Epithelial cell of prostate (primary cell): ENCODE data around the gene IRAK1.

Source experiments
- DNase-seq: peaks from one replicate; pipeline ENCODE4 v3.0.0-alpha.2; 2011; ENCODE audit warnings: low read depth, low spot score
- H3K27ac ChIP-seq: fragments of 450-650 bp; 2 replicates; pipeline ENCODE4 v1.5.1; 2017; ENCODE audit warnings: mild to moderate bottlenecking

IRAK1 gene

DNA sequence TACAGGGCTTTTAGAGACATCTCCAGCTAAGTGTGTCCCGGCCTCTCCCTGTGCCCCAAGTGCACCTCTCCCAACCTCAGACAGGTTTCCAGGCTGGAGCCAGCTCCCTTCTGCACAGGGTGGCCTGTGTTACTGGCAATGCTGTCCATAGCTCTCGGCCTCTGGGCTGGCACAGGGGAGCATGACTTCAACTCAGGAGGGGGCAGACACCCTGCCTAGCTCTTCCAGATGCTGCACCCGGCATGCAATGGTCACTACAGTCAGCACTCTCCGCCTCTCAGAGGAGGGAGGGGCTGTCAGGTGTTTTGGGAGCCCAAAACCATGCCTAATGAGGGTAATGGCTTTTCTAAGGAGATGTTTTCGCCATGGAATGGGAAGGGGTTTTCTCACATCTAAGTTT, 2.4 kb upstream of the IRAK1 start:
- H3K27ac ChIP-seq, result no peak overlapping the region
- no peak for DNase-seq

- DNase-seq, result no peak
- peak overlapping the region; percentile 79 for H3K27ac ChIP-seq
Observed at GRCh38 chrX:154021131-154021611, 1.5 kb upstream of the IRAK1 start.

GRCh38 chrX:154020536-154021115, 924 bp upstream of the IRAK1 start:
- H3K27ac ChIP-seq, result peak overlapping the region; percentile 79
- no peak for DNase-seq

DNA sequence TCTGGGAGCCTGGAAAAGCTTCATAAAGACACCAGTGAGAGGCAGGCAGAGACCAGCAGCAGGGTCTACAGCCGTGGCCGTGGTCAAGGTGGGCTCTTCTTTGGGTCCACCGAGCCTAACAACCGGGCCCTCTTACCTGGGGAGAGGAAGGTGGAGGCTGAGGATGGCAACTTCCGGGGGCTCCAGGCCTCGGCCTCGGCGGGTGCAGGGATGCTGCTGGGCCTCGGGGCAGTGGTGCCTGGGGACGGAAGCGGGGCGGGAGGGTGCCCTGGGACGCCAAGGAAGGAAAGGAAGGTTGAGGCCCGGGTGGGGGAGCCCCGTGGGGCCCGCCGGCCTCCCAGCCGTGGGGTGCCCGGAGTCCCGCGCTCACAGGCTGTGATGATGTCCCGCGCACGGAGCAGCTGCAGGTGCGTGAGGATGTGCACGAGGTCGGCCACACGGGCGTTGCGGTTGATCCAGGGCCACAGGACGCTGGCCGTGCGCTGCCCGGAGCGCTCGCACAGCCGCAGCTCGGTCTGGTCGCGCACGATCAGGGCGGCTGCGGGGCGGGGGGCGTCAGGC, 561 bp downstream of the IRAK1 start:
- H3K27ac ChIP-seq, result peak overlapping the region; percentile 79
- DNase-seq, result no peak

DNA sequence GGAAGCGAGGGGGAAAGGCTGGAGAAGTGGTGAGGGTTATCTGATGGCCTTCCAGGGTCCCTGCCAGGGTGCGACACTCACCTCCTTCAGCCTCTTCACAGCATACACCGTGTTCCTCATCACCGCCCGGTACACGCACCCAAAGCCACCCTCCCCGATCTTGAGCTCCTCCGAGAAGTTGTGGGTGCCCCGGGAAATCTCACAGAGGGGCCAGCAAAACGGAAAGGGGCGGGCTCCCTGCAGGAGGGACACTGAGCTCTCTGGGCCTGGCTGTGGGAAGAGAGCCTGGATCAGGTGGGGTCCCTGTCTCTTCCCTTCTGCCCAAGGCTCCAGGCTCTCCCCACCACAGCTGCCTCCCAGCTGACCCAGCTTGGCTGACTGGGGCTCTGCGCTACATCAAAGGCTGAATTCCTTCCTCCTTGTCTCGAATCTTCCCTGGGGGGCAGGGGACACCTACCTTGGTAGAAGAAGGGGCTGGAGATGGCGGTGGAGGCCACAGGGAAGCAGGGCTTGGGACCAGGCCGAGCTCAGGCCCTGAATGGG, 1.1 kb downstream of the IRAK1 start:
- peak overlapping the region; percentile 79 for H3K27ac ChIP-seq
- no peak for DNase-seq

GRCh38 chrX:154017766-154018517, 1.8 kb downstream of the IRAK1 start:
- H3K27ac ChIP-seq, result no peak overlapping the region
- DNase-seq, result no peak

GRCh38 chrX:154016366-154017076, 3.2 kb downstream of the IRAK1 start:
- H3K27ac ChIP-seq, result no peak overlapping the region
- DNase-seq, result no peak

GRCh38 chrX:154015581-154016264, 4.0 kb downstream of the IRAK1 start:
- H3K27ac ChIP-seq, result no peak overlapping the region
- no peak for DNase-seq

DNA sequence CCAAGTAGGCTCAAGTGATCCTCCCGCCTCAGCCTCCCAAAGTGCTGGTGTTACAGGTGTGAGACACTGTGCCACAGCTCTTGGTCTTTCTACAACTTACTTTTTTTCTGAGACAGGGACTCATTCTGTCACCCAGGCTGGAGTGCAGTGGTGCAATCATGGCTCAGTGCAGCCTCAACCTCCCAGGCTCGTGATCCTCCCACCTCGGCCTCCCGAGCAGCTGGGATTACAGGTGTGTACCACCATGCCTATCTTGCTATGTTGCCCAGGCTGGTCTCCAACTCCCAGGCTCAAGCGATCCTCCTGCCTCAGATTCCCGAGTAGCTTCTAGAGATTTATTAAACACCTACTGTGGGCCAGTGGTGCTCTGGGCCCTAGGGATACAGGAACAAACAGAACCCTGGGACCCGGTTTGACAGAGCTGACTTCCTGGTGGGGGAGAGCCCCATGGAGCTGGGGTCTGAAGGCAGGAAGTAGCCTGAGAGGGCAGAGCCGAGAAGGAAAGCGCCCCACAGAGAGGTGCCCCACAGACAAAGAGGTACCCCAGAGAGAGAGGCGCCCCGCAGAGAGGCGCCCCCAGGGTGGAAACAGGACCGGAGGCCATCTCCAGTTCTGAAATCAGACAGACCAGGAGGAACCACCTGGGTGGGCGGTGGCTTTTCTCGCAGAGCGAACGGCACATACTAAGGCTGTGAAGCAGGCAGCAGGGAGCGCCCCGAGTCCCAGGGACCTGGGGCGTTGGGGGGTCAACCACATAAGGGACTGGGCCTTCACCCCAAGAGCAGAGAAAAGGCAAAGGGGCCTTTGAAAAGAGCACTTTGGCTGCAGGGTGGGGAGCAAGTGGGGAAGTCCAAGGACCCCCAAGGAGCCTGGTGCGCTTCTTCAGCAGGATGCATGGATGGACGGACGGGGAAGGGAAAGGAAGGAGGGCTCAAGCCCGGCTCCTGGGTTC, 5.0 kb downstream of the IRAK1 start:
- DNase-seq, result no peak
- H3K27ac ChIP-seq, result no peak overlapping the region

- H3K27ac ChIP-seq, result no peak overlapping the region
- DNase-seq, result no peak
Observed at GRCh38 chrX:154013614-154014360, 5.9 kb downstream of the IRAK1 start.

GRCh38 chrX:154013001-154013421, 6.7 kb downstream of the IRAK1 start:
- H3K27ac ChIP-seq, result no peak overlapping the region
- no peak for DNase-seq

DNA sequence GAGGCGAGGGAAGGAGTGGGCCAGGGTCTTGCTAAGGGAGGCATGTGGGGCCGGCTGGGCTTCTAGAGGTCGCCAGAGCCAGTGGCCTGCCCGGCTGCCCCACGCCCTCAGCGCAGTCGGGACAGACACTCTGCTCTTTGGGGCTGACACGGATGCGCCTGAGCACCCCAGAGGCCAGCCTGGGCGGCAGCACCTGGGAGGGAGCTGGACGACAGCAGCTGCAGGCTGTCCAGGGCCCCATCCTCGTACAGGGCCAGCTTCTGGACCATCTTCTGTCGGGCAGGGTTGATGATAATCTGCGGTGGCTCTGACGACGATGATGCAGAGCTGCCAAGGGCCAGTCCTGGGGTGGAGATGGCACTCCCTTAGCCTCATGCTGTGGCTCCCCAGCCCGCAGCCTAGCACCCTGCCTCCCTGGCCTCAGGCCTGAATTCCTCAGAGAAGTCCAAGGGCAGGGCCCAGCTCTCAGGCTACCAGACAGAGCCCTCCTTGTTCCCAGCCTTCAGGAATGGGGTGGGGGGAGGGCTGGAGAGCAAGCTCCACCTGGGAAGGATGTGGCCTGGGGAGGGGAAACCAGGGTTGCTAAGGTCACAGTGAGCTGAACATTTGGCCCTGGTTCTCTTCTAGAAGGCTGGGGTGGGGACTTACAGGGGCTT, 7.2 kb downstream of the IRAK1 start:
- DNase-seq, result no peak
- H3K27ac ChIP-seq, result no peak overlapping the region

- H3K27ac ChIP-seq, result no peak overlapping the region
- DNase-seq, result no peak
Observed at GRCh38 chrX:154011376-154012335, 8.0 kb downstream of the IRAK1 start.

- no peak overlapping the region for H3K27ac ChIP-seq
- no peak for DNase-seq
Observed at GRCh38 chrX:154010330-154011087, 9.2 kb downstream of the IRAK1 start.

- no peak overlapping the region for H3K27ac ChIP-seq
- DNase-seq, result no peak
Observed at GRCh38 chrX:154008521-154008920, 11.2 kb downstream of the IRAK1 start.

DNA sequence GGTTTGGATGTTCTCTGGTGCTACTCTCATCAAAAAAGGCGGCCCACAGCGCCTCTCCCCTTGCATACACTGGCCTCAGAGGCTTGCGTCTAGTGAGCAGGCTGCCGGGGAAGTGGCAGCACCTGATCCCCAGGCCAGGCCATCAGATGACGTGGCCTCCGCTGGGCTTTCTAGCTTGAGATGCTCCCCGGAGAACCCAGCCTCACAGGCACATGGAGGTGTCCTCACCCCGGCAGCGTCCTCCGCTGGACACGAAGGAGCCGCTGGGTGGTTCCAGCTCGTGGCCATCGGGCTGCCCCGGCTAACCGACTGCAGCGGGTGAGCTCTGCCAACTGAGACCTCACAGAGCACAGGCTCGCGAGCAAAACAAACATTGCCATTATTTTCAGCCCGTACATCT, 12.8 kb downstream of the IRAK1 start:
- no peak overlapping the region for H3K27ac ChIP-seq
- DNase-seq, result no peak
